ENCODE data around the gene TTPAL. TPM values are rescaled to one million over a fixed set of nuclear protein-coding genes. Genes with fewer than 3 reads are reported as not detected.

Gene TTPAL
- total and polyA plus RNA-seq, 2 donors (not counting 3 experiments of a cell fraction or from before 2014, with no cell fraction given), result 4.0 to 8.0 TPM

GRCh38 chr20:44501448-44501847 lies 25.8 kb downstream of the TTPAL start:
- Histone ChIP-seq H3K9me3 (replicated peaks; ENCODE audit: control insufficient read depth, insufficient read depth, low read length) (no peaks in the 10 kb centered on the region), H3K4me1 (ENCODE audit: control insufficient read depth, extremely low read depth, insufficient read depth, low read length) (no peaks in the 10 kb centered on the region), H3K36me3 (ENCODE audit: control insufficient read depth in 2 of 2, extremely low read depth in 1 of 2, insufficient read depth in 2 of 2, low read length in 2 of 2) (peaks cover 23 to 29% of the 10 kb centered on the region in 2 experiments), H2AFZ (ENCODE audit: low read depth, low read length) (no peak overlapping the region), H3K9ac (replicated peaks; ENCODE audit: extremely low read depth, insufficient read depth, low read length) (no peak overlapping the region), H3K4me2 (ENCODE audit: insufficient read depth, low read length) (no peak overlapping the region), H3K9me1 (replicated peaks; ENCODE audit: control insufficient read depth, extremely low read depth, insufficient read depth, low read length) (no peaks in the 10 kb centered on the region), H3K79me2 (ENCODE audit: control insufficient read depth, insufficient read depth, low read length) (no peaks in the 10 kb centered on the region), H3K27me3 (ENCODE audit: control insufficient read depth in 2 of 2, insufficient read depth in 2 of 2, low read length in 2 of 2) (no peaks in the 10 kb centered on the region), H3K4me3 (replicated peaks in 1 of 3; ENCODE audit: insufficient read depth in 1 of 3, low read depth in 1 of 3, low read length in 3 of 3) (no peak overlapping the region), H4K20me1 (replicated peaks; ENCODE audit: control insufficient read depth, extremely low read depth, insufficient read depth, low read length) (no peaks in the 10 kb centered on the region), H3K27ac (ENCODE audit: insufficient read depth, low read depth, low read length) (no peak overlapping the region)
- POLR2A ChIA-PET, result no interaction called here
- TF ChIP-seq CTCF (IDR thresholded peaks at IDR 0.05; ENCODE audit: extremely low read depth in 1 of 2, insufficient read depth in 1 of 2, low read depth in 1 of 2, low read length in 2 of 2) (no peak), JUN (IDR thresholded peaks at IDR 0.05; ENCODE audit: borderline replicate concordance, insufficient read depth, insufficient read length, low read depth) (no peak), FOS (IDR thresholded peaks at IDR 0.05; ENCODE audit: borderline replicate concordance, insufficient read depth, low read length) (no peak), MYC (IDR thresholded peaks at IDR 0.05; ENCODE audit: low read depth, low read length) (no peak), MAX (IDR thresholded peaks at IDR 0.05; ENCODE audit: insufficient read depth, insufficient read length) (no peak), POLR2AphosphoS5 (IDR thresholded peaks at IDR 0.05; ENCODE audit: insufficient read depth, low read depth, low read length) (no peak), POLR2A (IDR thresholded peaks at IDR 0.05; ENCODE audit: low read depth, low read length) (no peak), EZH2 (IDR thresholded peaks at IDR 0.05; ENCODE audit: borderline replicate concordance, low read depth, low read length, severe bottlenecking) (no peak)
- CTCF ChIA-PET, result interaction anchor here (1.2 to 1.3 kb wide), 2 partner anchors 10 to 109 kb away, joined by 3 to 6 read pairs; no protein-coding TSS in a partner anchor
- BruUV-seq (replicated peaks), result no TSS peak
- dilution Hi-C loops (cut with MboI; ENCODE audit: extremely low pct_ligation_motif_present, low sequenced_read_pairs) (no loop called here), intact Hi-C loops (cut with micrococcal nuclease) (no loop called here)
- DNase-seq (ENCODE audit: low read depth, low spot score) (no peak), FAIRE-seq (no peak)

Measured in endothelial cell of umbilical vein (primary cell).